Activated CD4-positive, alpha-beta T cell treated with anti-CD3 and anti-CD28 coated beads for 36 hours (primary cell): ENCODE results near the gene RLN3. TPM values are rescaled to one million over a fixed set of nuclear protein-coding genes. Genes with fewer than 3 reads are reported as not detected.

Experiments used
- total RNA-seq, 2 experiments: library from RNA; stranded (reverse); gene quantifications; one replicate each; pipeline ENCODE4 v1.2.3, GENCODE V29; 2021

RLN3 gene
- total RNA-seq, 2 experiments from 2014 or later = not detected

Other genes starting within 250 kb of the RLN3 start
- gene ZSWIM4, start 232.7 kb upstream of the RLN3 start, total RNA-seq = 1 to 10 TPM; 5.6 to 5.8 TPM
- 1 to 10 TPM; 1.2 to 1.6 TPM for gene NANOS3, start 151.0 kb upstream of the RLN3 start, total RNA-seq
- gene BRME1, start 122.0 kb upstream of the RLN3 start, total RNA-seq = 1 to 10 TPM; 5.3 to 5.5 TPM
- 10 to 100 TPM; 30.2 to 34.3 TPM for gene CC2D1A, start 121.9 kb upstream of the RLN3 start, total RNA-seq
- gene PODNL1, start 89.7 kb upstream of the RLN3 start, total RNA-seq = under 1 TPM; 0.25 to 0.46 TPM
- gene DCAF15, start 75.6 kb upstream of the RLN3 start, total RNA-seq = 10 to 100 TPM; 55.8 to 61.6 TPM
- 10 to 100 TPM; 14.2 to 15.3 TPM for gene RFX1, start 21.8 kb upstream of the RLN3 start, total RNA-seq
- 10 to 100 TPM; 49.8 to 52.0 TPM for gene IL27RA, start 3.6 kb downstream of the RLN3 start, total RNA-seq
- gene PALM3, start 33.9 kb downstream of the RLN3 start, total RNA-seq = under 1 TPM in 1 of 2 experiments, not detected in 1; 0.16 TPM
- gene MISP3, start 44.6 kb downstream of the RLN3 start, total RNA-seq = 1 to 10 TPM; 1.1 to 1.6 TPM
- gene C19orf67, start 57.6 kb downstream of the RLN3 start, total RNA-seq = under 1 TPM; 0.21 to 0.39 TPM
- gene SAMD1, start 62.6 kb downstream of the RLN3 start, total RNA-seq = 10 to 100 TPM; 72.9 to 73.8 TPM
- gene PRKACA, start 89.6 kb downstream of the RLN3 start, total RNA-seq = 10 to 100 TPM; 58.1 to 68.7 TPM
- 10 to 100 TPM; 64.6 to 70.4 TPM for gene ASF1B, start 108.4 kb downstream of the RLN3 start, total RNA-seq
- 10 to 100 TPM; 20.8 to 23.5 TPM for gene ADGRL1, start 178.0 kb downstream of the RLN3 start, total RNA-seq